NCI-H146 treated with DMSO at 0.1 percent for 48 hours (cell line): ENCODE data around the gene DCTN2.

Experiments
- DNase-seq: peaks from one replicate; lab custom pipeline; 2025; ENCODE audit not compliant: unreplicated experiment; lab: John Stamatoyannopoulos, UW

The DCTN2 gene

GRCh38 chr12:57550641-57551549, 3.9 kb upstream of the DCTN2 start:
- no peak for DNase-seq

DNA sequence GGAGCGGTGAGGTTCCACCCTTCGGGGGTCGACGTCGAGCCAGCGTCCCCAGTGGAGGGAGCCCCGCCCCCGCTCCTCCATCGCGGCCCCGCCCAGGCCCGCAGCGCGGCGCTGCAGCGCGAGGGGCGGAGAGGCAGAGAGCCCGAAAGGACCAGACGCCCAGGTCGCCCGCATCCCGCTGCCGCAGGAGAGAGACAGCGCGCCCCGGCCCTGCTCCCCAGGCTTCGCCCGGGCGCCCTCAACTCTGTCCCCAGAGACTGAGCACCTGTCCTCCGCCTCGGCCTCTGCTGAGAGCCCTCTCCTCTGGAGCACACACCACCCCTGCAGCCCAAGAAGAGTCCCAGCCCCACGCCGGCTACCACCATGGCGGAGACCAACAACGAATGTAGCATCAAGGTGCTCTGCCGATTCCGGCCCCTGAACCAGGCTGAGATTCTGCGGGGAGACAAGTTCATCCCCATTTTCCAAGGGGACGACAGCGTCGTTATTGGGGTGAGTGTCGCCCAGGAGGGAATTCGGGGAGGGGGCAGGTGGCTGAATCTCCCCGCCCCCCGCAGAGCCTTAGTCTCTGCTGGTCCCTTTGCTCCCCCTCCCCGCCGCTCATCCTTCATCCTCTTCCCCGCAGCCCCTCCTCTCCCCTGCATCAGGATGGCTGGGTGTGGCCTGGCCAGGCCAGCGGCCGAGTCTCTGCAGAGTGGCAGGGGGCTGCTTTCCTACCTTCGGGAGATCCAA, 3.1 kb upstream of the DCTN2 start, which contains the start of gene KIF5A:
KIF5A (plus strand) TSS at position 136 of the 732 bp plus-strand sequence; CDS start at position 364, 228 bp downstream.
- peak; percentile 35 for DNase-seq

- DNase-seq: no peak
Observed at GRCh38 chr12:57549203-57549908, 2.4 kb upstream of the DCTN2 start.

- no peak for DNase-seq
Observed at GRCh38 chr12:57548488-57548887, 1.5 kb upstream of the DCTN2 start.

GRCh38 chr12:57548013-57548315, 972 bp upstream of the DCTN2 start:
- no peak for DNase-seq

DNA sequence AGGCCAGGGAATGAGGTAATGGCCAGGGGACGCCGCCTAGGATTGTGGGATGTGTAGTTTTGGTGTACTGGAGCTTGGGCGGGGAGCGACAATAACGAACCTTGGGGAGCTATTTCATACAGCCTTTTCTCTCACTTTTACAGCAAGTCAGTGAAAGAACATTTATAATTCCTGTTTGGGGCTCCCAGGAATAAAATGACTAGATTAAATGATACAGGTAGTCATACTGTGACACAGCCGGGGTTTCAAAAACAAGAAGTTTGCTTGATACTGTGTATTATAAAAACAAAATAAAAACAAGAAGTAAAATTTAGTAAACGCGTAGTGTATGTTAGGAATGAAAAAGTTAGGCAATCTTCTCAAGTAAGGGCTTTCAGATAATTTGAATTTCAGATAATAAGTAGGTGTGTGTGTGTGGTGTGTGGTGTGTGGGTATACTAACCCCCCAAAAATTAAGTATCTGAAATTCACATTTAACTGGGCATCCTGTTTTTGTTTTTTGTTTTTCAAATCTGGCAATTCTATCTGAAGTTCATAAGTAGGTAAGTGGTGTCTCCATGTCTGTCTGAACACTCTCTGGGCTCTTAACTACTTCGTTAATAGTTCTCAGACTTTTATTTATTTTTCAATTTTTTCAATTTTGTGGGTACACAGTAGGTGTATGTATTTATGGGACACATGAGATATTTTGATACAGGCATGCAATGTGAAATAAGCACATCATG, 458 bp upstream of the DCTN2 start:
- no peak for DNase-seq

DNA sequence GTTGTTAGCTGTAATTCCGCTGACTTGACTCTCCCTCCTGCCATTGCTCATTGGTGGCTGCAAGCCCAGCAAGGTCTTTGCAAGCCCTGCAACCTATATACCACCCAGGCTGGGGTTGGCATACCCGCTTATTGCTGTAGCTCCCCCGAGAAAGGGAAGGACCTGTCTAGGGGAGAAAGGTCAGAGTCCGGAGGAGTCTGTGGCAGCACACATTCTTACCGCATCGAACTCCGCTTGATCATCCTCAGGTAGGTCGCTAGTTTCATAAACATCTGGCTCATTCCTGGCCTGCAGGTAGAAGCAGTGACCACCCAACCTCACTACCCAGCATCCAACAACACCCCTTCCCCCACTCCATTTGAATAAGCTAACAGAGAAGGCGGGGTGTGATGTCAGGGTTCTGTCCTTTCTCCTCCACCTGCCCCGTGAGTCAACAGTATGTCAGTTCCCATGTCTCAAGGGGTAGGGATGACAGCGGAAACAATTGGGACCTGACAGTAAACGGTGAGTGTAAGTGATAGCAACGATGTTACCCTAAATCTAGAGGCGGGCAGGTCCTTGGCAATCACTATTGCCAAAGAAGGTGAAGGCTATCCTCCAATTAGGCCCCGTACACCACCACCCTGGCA, 1.1 kb downstream of the DCTN2 start:
- no peak for DNase-seq

DNA sequence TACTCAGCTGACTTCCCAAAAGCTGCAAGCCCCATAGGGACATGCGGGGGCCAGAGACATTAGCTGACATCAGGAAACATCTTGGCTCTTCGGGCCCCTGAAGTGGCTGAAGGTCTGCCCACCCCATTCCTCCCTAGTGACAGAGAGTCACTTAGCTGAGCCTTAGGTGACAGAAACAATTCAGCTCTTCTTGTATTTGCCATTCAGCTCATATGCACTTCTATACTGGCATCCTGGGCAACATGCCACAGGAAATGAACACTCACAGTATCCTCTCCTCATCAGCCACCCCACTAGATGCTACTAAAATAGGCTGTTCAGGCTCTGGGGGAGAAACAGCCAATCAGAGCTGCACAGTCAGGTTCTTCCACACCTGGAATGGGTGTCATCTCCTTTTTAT, 3.4 kb downstream of the DCTN2 start:
- no peak for DNase-seq

- no peak for DNase-seq
Observed at GRCh38 chr12:57541717-57542116, 5.3 kb downstream of the DCTN2 start.

GRCh38 chr12:57541001-57541400, 6.0 kb downstream of the DCTN2 start:
- no peak for DNase-seq

GRCh38 chr12:57539134-57539768, 7.7 kb downstream of the DCTN2 start:
- no peak for DNase-seq

DNA sequence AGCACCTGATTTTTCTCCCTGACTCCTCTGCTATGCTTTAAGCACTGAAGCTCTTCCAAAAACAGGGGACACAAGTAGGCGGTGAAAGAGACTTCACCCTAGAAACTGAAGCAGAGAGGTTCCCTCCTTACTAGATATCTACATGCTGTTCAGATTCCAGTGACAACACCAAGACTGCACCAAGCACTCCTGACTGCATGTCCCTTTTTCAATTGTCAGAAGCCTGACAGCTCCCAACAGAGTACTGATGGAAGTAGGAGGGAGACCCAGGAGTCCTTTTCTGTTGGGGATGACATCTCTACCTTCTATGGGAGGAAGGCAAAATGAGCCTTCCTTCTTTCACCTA, 10.4 kb downstream of the DCTN2 start:
- DNase-seq: no peak

- no peak for DNase-seq
Observed at GRCh38 chr12:57535764-57536596, 11.0 kb downstream of the DCTN2 start.

DNA sequence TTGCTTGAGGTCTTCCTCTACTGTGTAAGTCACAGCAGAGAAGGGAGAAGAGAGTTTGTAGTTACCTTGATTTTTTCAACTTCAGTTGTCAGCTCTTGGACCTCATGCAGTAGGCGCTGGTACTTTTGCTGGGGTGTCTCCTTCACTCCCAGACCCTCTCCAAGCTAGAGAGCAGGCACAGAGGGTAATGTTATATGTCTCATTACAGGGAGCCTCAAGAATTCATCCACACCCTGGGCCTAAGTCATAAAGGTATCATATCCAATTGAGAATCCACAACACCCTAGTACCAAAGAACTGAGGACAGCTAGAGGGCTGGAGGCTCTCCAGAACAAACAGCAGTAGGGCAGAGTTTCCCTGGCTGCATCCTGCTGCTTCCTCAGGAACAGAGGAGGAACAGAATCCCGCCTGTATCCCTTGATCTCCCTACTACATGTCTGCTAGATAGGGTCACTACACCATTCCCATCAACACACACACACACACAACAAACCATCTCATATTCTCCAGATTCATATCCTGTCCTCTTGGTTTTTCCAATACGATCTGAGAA, 11.9 kb downstream of the DCTN2 start:
- DNase-seq: no peak

DNA sequence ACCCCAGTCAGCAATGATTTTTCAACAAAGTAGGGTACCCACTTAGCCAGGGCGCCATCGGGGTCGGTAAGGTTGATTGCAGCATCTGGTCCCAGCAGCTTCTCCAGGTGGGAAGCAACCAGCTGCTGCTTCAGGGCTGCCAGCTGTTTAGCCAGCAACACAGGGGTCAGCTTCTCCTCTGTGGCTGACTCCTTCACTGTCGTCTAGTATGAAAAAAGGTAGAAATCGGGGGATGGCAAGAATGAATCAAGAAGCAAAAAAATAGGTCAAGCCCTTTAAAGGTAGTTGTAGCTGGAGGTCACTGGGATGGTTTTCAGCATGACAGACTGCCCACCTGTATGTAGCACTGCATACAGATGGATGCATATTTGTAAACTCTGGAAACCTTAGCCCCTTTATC, 12.7 kb downstream of the DCTN2 start:
- DNase-seq: no peak

- no peak for DNase-seq
Observed at GRCh38 chr12:57533108-57533507, 13.9 kb downstream of the DCTN2 start.

DNA sequence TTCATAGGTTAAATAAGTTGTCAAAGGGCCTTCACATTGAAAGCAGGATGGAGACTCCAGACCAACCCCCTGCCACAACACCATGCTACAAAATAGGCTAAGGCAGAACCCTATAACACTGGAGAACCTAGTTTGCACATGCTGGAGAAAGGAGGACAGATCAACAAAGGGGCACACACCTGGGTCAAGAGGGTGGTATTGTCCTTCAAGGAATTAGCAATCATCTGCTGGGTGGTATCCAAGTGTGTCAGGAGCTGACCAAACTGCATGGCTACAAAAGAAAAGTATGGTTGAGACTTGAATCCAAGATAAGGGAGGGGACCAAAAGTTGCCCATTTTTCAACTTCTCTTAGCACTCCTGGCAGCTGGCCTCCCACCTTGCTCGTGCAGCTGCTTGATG, 15.2 kb downstream of the DCTN2 start:
- DNase-seq: no peak

DNA sequence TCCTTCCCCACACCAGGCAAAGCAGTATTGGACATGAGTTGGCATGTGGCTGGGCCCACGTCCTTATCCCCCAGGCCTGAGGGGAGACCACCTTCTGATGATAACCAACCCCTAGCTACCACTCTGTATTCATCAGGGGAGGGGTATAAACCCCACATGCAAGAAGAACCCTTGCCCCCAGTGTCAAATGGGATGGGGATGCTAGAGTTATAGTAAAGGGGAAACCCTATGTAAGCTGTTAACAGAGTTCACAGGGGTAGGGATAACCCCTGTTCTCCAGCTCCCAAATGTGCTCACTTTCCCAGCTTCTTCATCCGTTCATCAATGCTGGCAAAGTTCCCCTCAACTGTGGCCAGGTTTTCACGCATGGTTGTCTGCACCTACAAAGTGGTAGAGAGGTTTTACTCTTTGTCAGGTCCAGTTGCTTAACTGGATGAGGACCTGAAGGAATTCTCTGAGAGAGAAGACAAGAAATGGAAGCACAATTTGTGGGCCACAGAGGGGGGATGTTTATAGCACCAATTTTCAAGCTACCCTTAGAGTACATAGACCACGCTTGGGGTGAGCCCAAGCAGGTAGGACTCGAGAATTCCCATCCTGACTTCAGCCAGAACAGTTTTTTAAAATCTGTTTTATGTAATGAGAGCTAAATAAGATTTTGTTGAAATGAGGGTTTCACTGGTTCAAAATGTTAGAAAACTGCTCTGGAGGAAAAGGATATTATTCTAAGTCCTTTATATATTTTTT, 16.4 kb downstream of the DCTN2 start:
- no peak for DNase-seq
